HG03432 (cell line): ENCODE results near the gene IPPK.
A peak's percentile ranks its signal among the peaks of the same experiment; 100 is the strongest.

Experiments
- ATAC-seq: cut with Tn5 transposase; IDR thresholded peaks from one replicate; pipeline ENCODE4 v1.9.1; 2021; ENCODE audit warnings: mild to moderate bottlenecking, moderate library complexity; ENCODE audit not compliant: unreplicated experiment

IPPK gene

GRCh38 chr9:92696619-92697018 is 26.7 kb upstream of the IPPK start:
- ATAC-seq, result no peak

GRCh38 chr9:92686954-92687353 is 17.0 kb upstream of the IPPK start:
- ATAC-seq, result no peak

- no peak for ATAC-seq
These were observed 15.1 kb upstream of the IPPK start for GRCh38 chr9:92685022-92685421.

- no peak for ATAC-seq
These were observed 12.3 kb upstream of the IPPK start for GRCh38 chr9:92682269-92682668.

GRCh38 chr9:92680166-92681119 is 10.5 kb upstream of the IPPK start:
- ATAC-seq, result no peak

- ATAC-seq, result no peak
These were observed 9.7 kb upstream of the IPPK start for GRCh38 chr9:92679413-92680165.

GRCh38 chr9:92671323-92671722 is 1.4 kb upstream of the IPPK start:
- ATAC-seq, result no peak

- peak; percentile 5 for ATAC-seq
These were observed 423 bp downstream of the IPPK start for GRCh38 chr9:92669527-92669889.

GRCh38 chr9:92668746-92669526 is 995 bp downstream of the IPPK start:
- ATAC-seq, result no peak

- ATAC-seq, result no peak
These were observed 2.9 kb downstream of the IPPK start for GRCh38 chr9:92666912-92667532.

GRCh38 chr9:92666236-92666635 is 3.7 kb downstream of the IPPK start:
- no peak for ATAC-seq

GRCh38 chr9:92665836-92666235 is 4.1 kb downstream of the IPPK start:
- ATAC-seq, result no peak

- ATAC-seq, result peak; percentile 39
These were observed 5.4 kb downstream of the IPPK start for GRCh38 chr9:92664394-92665152.

- ATAC-seq, result no peak
These were observed 6.0 kb downstream of the IPPK start for GRCh38 chr9:92663951-92664350.

- no peak for ATAC-seq
These were observed 6.8 kb downstream of the IPPK start for GRCh38 chr9:92663126-92663525.

- ATAC-seq, result no peak
These were observed 8.2 kb downstream of the IPPK start for GRCh38 chr9:92661743-92662142.

- no peak for ATAC-seq
These were observed 8.8 kb downstream of the IPPK start for GRCh38 chr9:92661127-92661526.

- ATAC-seq, result no peak
These were observed 9.7 kb downstream of the IPPK start for GRCh38 chr9:92660266-92660665.

- ATAC-seq, result no peak
These were observed 10.3 kb downstream of the IPPK start for GRCh38 chr9:92659601-92660000.

- ATAC-seq, result no peak
These were observed 11.3 kb downstream of the IPPK start for GRCh38 chr9:92658611-92659010.
